ENCODE measurements around the gene PRPF6.
"Not testable (repeated sequence)": the region's sequence is repeated elsewhere in the genome, so short reads cannot be mapped to it uniquely, and the experiment has no call there.

Gene PRPF6

GRCh38 chr20:64010711-64011237 lies 29.8 kb downstream of the PRPF6 start:
- in situ Hi-C loops (cut with MboI; ENCODE audit: low sequenced_read_pairs), result no loop called here

GRCh38 chr20:64011366-64011779 lies 30.4 kb downstream of the PRPF6 start:
- in situ Hi-C loops (cut with MboI; ENCODE audit: low sequenced_read_pairs), result no loop called here

GRCh38 chr20:64012385-64013154 lies 31.6 kb downstream of the PRPF6 start:
- in situ Hi-C loops (cut with MboI; ENCODE audit: low sequenced_read_pairs), result not testable (repeated sequence)

DNA sequence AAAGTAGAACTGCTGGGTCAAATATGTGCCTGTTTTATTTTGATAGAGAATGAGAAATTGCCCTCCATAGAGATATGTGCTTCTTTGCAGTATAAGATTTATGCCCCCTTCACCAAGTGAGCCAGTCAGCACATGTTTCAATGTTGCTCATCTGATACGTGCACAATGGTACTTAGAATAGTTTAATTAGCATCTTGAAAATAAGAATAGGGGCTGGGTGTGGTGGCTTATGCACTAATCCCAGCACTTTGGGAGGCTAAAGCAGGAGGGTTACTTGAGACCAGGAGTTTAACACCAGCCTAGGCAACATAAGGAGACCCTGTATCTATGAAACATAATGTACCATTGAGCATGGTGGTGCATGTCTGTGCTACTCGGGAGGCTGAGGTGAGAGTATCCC lies 34.7 kb downstream of the PRPF6 start:
- in situ Hi-C loops (cut with MboI; ENCODE audit: low sequenced_read_pairs), result no loop called here

- in situ Hi-C loops (cut with MboI; ENCODE audit: low sequenced_read_pairs), result no loop called here
These were observed 40.4 kb downstream of the PRPF6 start for GRCh38 chr20:64021124-64021975.

GRCh38 chr20:64022671-64023360 lies 41.9 kb downstream of the PRPF6 start:
- in situ Hi-C loops (cut with MboI; ENCODE audit: low sequenced_read_pairs), result no loop called here

DNA sequence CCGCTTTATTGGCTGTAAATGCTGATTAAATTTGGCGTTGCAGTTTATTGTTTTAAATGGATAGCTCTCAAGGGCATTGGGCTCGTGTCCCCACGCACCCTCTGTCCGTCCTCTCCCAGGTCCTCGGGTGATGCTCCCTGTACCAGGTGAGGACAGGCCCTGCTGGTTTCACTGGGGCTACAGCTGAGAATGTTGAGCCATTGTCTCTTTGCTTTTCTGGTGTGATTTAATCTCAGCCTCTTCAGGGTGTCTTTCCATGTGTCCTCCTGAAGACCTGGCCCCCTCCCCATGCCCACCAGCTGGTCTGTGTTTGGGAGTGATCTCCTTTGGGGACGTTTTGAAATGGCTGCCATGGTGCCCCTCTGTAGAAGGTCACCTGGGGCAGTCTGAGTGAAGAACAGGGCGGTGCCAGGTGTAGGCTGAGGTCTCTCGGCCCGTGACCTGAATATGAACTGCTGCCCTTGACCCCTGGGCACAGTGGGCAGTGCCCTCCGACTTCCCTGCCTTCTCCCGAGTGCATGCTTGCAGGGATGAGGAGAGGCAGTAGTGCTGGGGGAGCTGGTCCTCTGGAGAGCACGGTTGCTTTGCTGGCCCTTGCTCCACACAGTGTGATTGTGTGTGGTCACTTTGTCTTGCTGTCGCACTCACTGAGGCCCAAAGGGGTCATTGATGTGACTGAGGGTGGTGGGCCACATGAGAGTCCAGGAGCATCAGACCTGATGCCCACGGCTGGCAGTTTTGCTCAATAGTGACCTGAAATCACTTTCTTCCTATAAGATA lies 42.6 kb downstream of the PRPF6 start:
- in situ Hi-C loops (cut with MboI; ENCODE audit: low sequenced_read_pairs), result no loop called here

GRCh38 chr20:64024141-64024990 lies 43.4 kb downstream of the PRPF6 start:
- in situ Hi-C loops (cut with MboI; ENCODE audit: low sequenced_read_pairs), result no loop called here

DNA sequence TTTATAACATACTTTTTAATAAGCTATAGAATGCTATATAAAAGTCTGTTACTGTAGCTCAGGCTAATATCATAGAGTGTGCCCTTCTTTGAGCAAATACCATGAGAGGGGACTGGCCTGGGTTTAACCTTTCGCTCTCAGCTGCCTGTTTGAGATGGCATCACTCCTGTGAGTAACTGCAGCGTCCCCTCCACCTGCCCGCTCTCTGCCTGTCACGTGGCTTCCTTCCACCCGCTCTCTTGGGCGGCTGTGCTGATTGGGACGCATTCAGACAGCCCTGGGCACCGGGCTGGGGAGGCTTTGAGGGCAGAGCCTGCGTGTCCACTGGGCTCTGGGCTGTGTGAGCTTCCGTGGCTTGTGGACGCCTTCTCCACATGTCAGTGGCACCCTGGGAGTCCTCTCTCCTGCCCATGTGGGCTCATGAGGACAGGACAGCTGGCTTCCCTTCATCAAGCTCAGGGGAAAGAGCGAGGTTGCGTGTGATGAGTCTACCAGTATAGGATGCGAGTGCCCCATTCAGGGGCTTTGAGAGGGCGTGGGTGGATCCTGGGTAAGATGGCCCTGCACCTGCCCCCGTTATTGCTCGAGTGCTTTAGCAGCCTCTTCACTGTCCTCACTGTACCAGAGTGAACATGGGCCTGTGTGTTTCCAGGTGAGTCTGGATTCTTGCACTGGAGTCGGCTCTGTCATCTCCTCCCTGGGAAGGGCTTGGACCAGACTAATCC lies 44.3 kb downstream of the PRPF6 start:
- in situ Hi-C loops (cut with MboI; ENCODE audit: low sequenced_read_pairs), result no loop called here

- in situ Hi-C loops (cut with MboI; ENCODE audit: low sequenced_read_pairs), result no loop called here
These were observed 45.0 kb downstream of the PRPF6 start for GRCh38 chr20:64025826-64026412.

DNA sequence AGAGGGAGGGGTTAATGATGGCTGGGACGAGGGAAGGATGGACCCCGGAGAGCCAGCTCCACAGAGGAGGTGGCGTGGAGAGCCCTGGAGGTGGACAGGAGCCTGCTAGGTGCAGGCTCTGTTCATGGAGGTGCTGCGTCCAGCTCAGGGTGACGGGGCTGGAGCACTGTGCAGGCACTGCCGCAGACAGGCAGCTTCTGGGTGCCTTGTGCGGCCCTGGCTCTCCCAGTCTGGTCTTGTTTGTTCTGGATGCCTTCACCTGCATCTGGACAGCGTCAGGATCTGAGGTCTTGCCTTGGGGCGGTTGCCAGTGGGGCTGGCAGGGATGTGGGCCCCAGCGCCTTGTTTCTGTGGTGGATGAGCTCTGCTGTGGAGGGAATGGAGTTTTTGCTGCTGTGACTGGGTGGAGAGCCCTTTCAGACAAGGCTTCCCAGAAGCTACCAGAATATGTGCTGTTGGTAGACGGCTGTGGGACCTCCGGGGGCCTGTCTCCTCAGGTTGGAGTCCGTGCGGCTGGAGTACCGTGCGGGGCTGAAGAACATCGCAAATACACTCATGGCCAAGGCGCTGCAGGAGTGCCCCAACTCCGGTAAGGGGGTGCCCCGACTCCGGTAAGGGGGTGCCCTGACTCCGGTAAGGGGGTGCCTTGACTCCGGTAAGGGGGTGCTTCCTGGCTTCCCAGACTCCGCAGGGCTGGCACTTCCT lies 47.2 kb downstream of the PRPF6 start:
- in situ Hi-C loops (cut with MboI; ENCODE audit: low sequenced_read_pairs), result no loop called here

- in situ Hi-C loops (cut with MboI; ENCODE audit: low sequenced_read_pairs), result no loop called here
These were observed 48.6 kb downstream of the PRPF6 start for GRCh38 chr20:64029293-64030117.

DNA sequence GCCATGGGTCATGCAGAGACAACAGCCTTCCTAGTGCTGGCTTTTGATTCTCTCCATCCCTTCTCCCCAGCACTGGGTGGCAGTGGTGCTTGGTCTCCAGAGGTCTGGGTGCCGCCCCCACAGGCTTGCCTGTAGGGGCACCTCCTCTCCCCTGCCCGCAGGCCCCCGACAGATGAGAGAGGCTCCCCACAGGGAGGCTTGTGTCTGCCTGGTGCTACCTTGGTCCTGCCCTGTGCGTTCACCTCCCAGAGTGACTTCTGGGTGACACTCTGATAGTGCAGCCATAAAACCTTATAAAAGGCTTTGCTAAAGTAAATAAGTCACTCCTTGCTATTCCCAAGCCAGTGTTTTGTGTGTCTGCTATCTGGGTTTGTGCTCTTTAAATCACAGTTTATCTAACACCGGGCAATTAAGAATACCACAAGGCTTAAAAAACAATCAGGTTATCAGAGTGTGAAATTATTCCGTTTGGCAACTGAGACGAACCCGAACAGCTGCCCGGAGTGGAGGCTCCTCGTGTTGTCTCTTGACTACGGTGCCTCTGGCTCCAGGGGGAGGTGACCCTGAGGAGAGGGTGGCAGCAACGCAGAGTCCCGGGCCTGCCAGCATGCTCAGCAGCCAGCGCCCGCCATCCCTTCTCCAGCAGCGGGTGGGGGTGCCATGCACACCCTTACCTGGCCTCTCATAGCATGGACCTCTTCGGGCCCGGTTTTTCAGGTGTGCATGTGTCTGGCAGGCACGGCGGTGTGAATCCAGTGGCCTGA lies 49.6 kb downstream of the PRPF6 start:
- in situ Hi-C loops (cut with MboI; ENCODE audit: low sequenced_read_pairs), result no loop called here

GRCh38 chr20:64031822-64032314 lies 50.9 kb downstream of the PRPF6 start:
- in situ Hi-C loops (cut with MboI; ENCODE audit: low sequenced_read_pairs), result no loop called here

DNA sequence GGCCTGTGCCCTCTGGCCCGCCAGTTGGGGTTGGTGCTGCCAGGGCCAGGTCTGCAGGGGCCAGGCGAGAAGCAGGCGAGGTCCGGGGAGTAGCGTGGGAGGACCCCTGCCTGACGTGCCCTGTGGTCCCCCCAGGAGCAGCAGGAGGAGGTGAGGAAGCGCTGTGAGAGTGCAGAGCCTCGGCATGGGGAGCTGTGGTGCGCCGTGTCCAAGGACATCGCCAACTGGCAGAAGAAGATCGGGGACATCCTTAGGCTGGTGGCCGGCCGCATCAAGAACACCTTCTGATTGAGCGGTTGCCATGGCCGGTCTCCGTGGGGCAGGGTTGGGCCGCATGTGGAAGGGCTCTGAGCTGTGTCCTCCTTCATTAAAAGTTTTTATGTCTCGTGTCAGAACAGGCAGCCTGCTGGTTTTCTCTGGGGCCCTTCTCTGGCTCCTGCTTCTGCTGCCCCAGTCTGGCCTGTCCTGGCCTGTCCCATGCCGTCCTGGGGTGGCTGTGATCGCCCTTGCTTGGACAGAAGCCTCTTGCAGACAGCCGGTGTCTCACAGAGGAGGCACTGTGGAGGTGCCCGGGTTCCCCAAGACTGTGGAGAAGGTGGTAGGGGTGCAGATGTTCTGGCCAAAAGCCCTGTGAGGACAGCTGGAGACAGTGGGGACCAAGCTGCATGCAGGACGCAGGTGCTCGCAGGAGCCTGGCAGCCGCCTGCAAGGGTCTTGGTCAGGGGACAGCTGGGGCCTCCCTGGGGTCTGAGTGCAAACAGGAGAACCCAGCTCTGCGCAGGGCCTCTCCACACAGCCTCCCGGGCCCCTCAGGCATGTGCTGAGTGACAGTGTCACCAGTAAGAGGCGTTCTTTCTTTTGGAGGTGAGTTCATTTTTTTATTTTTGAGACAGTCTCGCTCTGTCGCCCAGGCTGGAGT lies 52.0 kb downstream of the PRPF6 start:
- in situ Hi-C loops (cut with MboI; ENCODE audit: low sequenced_read_pairs), result no loop called here
